ENCODE results near the gene PHOX2A.
"Not testable (repeated sequence)": the region's sequence is repeated elsewhere in the genome, so short reads cannot be mapped to it uniquely, and the experiment has no call there.

Gene PHOX2A

GRCh38 chr11:72208281-72208680 lies 35.7 kb downstream of the PHOX2A start:
- Histone ChIP-seq H3K79me1 (ENCODE audit: low read depth, low read length) (no peaks in the 10 kb centered on the region), H3K9ac (ENCODE audit: low read depth, low read length, poor library complexity) (no peak overlapping the region), H3K4me1 (ENCODE audit: control insufficient read depth in 2 of 2, insufficient read depth in 1 of 2, low read depth in 1 of 2, low read length in 2 of 2) (no peaks in the 10 kb centered on the region), H2BK12ac (ENCODE audit: low read length) (no peak overlapping the region), H3K9me3 (replicated peaks in 1 of 2; ENCODE audit: control insufficient read depth in 2 of 2, insufficient read depth in 1 of 2, low read depth in 1 of 2, low read length in 2 of 2) (peaks cover 0 to 3% of the 10 kb centered on the region in 2 donors), H2AFZ (ENCODE audit: low read length) (no peak overlapping the region), H4K8ac (ENCODE audit: low read depth, low read length) (no peak overlapping the region), H3K23ac (ENCODE audit: low read depth, low read length, poor library complexity) (no peak overlapping the region), H3K14ac (ENCODE audit: low read length) (peak overlapping the region; percentile 23), H3K4me3 (ENCODE audit: low read length in 2 of 2) (no peak overlapping the region), H3K18ac (ENCODE audit: low read length) (no peak overlapping the region), H3K27ac (replicated peaks; ENCODE audit: low read length) (no peak overlapping the region), H2BK120ac (ENCODE audit: low read depth, low read length) (no peak overlapping the region), H3K27me3 (ENCODE audit: control insufficient read depth in 3 of 3, insufficient read depth in 3 of 3, low read depth in 1 of 3, low read length in 3 of 3) (peaks cover 0 to 5% (median 0%) of the 10 kb centered on the region in 3 experiments), H3K4me2 (ENCODE audit: insufficient read depth, low read length, poor library complexity, severe bottlenecking) (no peak overlapping the region), H3K36me3 (replicated peaks in 1 of 2; ENCODE audit: control insufficient read depth in 2 of 2, insufficient read depth in 2 of 2, low read length in 2 of 2) (no peaks in the 10 kb centered on the region), H2BK5ac (ENCODE audit: low read length) (no peak overlapping the region), H2AK5ac (ENCODE audit: low read depth, low read length) (no peak overlapping the region), H3K4ac (ENCODE audit: low read length) (no peak overlapping the region), H4K91ac (ENCODE audit: low read depth, low read length, poor library complexity) (no peak overlapping the region), H2BK15ac (ENCODE audit: low read length) (no peak overlapping the region)
- WGBS, 2 donors (ENCODE audit: extremely low coverage in 2 of 2, insufficient read length in 2 of 2, insufficient replicate concordance in 1 of 2) = no CpG with 5 or more reads among the region's 3 CpGs
- no peak for DNase-seq (ENCODE audit: low spot score)

- no CpG with 5 or more reads among the region's 2 CpGs for WGBS, 2 donors (ENCODE audit: extremely low coverage in 2 of 2, insufficient read length in 2 of 2, insufficient replicate concordance in 1 of 2)
- not testable (repeated sequence) for H3K18ac ChIP-seq (ENCODE audit: low read length); H4K91ac ChIP-seq (ENCODE audit: low read depth, low read length, poor library complexity); H2BK120ac ChIP-seq (ENCODE audit: low read depth, low read length); H3K27ac ChIP-seq (replicated peaks; ENCODE audit: low read length); H3K4me1 ChIP-seq (ENCODE audit: control insufficient read depth in 2 of 2, insufficient read depth in 1 of 2, low read depth in 1 of 2, low read length in 2 of 2); H3K4ac ChIP-seq (ENCODE audit: low read length); H3K4me2 ChIP-seq (ENCODE audit: insufficient read depth, low read length, poor library complexity, severe bottlenecking); DNase-seq (ENCODE audit: low spot score); H3K27me3 ChIP-seq (ENCODE audit: control insufficient read depth in 3 of 3, insufficient read depth in 3 of 3, low read depth in 1 of 3, low read length in 3 of 3); H2AK5ac ChIP-seq (ENCODE audit: low read depth, low read length); H3K9ac ChIP-seq (ENCODE audit: low read depth, low read length, poor library complexity); H3K23ac ChIP-seq (ENCODE audit: low read depth, low read length, poor library complexity); H3K36me3 ChIP-seq (replicated peaks in 1 of 2; ENCODE audit: control insufficient read depth in 2 of 2, insufficient read depth in 2 of 2, low read length in 2 of 2); H3K14ac ChIP-seq (ENCODE audit: low read length); H3K4me3 ChIP-seq (ENCODE audit: low read length in 2 of 2); H2BK15ac ChIP-seq (ENCODE audit: low read length); H3K9me3 ChIP-seq (replicated peaks in 1 of 2; ENCODE audit: control insufficient read depth in 2 of 2, insufficient read depth in 1 of 2, low read depth in 1 of 2, low read length in 2 of 2); H2BK5ac ChIP-seq (ENCODE audit: low read length); H2BK12ac ChIP-seq (ENCODE audit: low read length); H3K79me1 ChIP-seq (ENCODE audit: low read depth, low read length); H4K8ac ChIP-seq (ENCODE audit: low read depth, low read length); H2AFZ ChIP-seq (ENCODE audit: low read length)
These were observed 37.2 kb downstream of the PHOX2A start for GRCh38 chr11:72206794-72207193.

- Histone ChIP-seq H2BK12ac (ENCODE audit: low read length) (no peak overlapping the region), H3K4me1 (ENCODE audit: control insufficient read depth in 2 of 2, insufficient read depth in 1 of 2, low read depth in 1 of 2, low read length in 2 of 2) (no peaks in the 10 kb centered on the region), H3K23ac (ENCODE audit: low read depth, low read length, poor library complexity) (no peak overlapping the region), H4K8ac (ENCODE audit: low read depth, low read length) (no peak overlapping the region), H2BK15ac (ENCODE audit: low read length) (no peak overlapping the region), H2AFZ (ENCODE audit: low read length) (no peak overlapping the region), H3K14ac (ENCODE audit: low read length) (no peak overlapping the region), H3K4ac (ENCODE audit: low read length) (no peak overlapping the region), H2BK5ac (ENCODE audit: low read length) (no peak overlapping the region), H4K91ac (ENCODE audit: low read depth, low read length, poor library complexity) (no peak overlapping the region), H3K27me3 (ENCODE audit: control insufficient read depth in 3 of 3, insufficient read depth in 3 of 3, low read depth in 1 of 3, low read length in 3 of 3) (peaks cover 0 to 5% (median 0%) of the 10 kb centered on the region in 3 experiments), H3K27ac (replicated peaks; ENCODE audit: low read length) (no peak overlapping the region), H2AK5ac (ENCODE audit: low read depth, low read length) (no peak overlapping the region), H3K18ac (ENCODE audit: low read length) (no peak overlapping the region), H3K79me1 (ENCODE audit: low read depth, low read length) (no peaks in the 10 kb centered on the region), H2BK120ac (ENCODE audit: low read depth, low read length) (no peak overlapping the region), H3K36me3 (replicated peaks in 1 of 2; ENCODE audit: control insufficient read depth in 2 of 2, insufficient read depth in 2 of 2, low read length in 2 of 2) (no peaks in the 10 kb centered on the region), H3K4me2 (ENCODE audit: insufficient read depth, low read length, poor library complexity, severe bottlenecking) (no peak overlapping the region), H3K4me3 (ENCODE audit: low read length in 2 of 2) (no peak overlapping the region), H3K9me3 (replicated peaks in 1 of 2; ENCODE audit: control insufficient read depth in 2 of 2, insufficient read depth in 1 of 2, low read depth in 1 of 2, low read length in 2 of 2) (no peaks in the 10 kb centered on the region), H3K9ac (ENCODE audit: low read depth, low read length, poor library complexity) (no peak overlapping the region)
- DNase-seq (ENCODE audit: low spot score) = no peak
These were observed 39.1 kb downstream of the PHOX2A start for GRCh38 chr11:72204886-72205285.

DNA sequence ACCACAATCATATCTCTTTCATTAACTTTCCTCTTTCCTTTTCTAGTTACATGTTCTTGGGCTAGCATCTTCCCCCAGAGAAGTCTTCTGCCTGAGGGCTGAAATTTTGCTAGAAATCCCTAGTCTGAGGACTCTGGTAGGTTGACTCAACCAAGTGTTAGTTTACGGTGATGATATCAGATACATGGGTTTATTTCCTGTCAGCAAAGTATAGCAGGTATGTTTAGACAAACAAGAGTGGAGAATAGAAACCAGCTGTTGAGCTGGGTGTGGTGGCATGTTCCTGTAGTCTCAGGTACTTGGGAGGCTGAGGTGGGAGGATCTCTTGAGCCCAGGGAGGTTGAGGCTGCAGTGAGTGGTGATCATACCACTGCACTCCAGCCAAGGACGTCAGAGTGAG lies 40.8 kb downstream of the PHOX2A start:
- Histone ChIP-seq H3K9ac (ENCODE audit: low read depth, low read length, poor library complexity) (no peak overlapping the region), H3K4me2 (ENCODE audit: insufficient read depth, low read length, poor library complexity, severe bottlenecking) (no peak overlapping the region), H2AK5ac (ENCODE audit: low read depth, low read length) (no peak overlapping the region), H2BK120ac (ENCODE audit: low read depth, low read length) (no peak overlapping the region), H3K4ac (ENCODE audit: low read length) (no peak overlapping the region), H3K23ac (ENCODE audit: low read depth, low read length, poor library complexity) (no peak overlapping the region), H3K27me3 (ENCODE audit: control insufficient read depth in 3 of 3, insufficient read depth in 3 of 3, low read depth in 1 of 3, low read length in 3 of 3) (no peaks in the 10 kb centered on the region), H3K36me3 (replicated peaks in 1 of 2; ENCODE audit: control insufficient read depth in 2 of 2, insufficient read depth in 2 of 2, low read length in 2 of 2) (no peaks in the 10 kb centered on the region), H4K8ac (ENCODE audit: low read depth, low read length) (no peak overlapping the region), H3K14ac (ENCODE audit: low read length) (no peak overlapping the region), H3K27ac (replicated peaks; ENCODE audit: low read length) (no peak overlapping the region), H2BK5ac (ENCODE audit: low read length) (no peak overlapping the region), H2BK15ac (ENCODE audit: low read length) (no peak overlapping the region), H2AFZ (ENCODE audit: low read length) (no peak overlapping the region), H3K4me3 (ENCODE audit: low read length in 2 of 2) (no peak overlapping the region), H3K4me1 (ENCODE audit: control insufficient read depth in 2 of 2, insufficient read depth in 1 of 2, low read depth in 1 of 2, low read length in 2 of 2) (no peaks in the 10 kb centered on the region), H3K9me3 (replicated peaks in 1 of 2; ENCODE audit: control insufficient read depth in 2 of 2, insufficient read depth in 1 of 2, low read depth in 1 of 2, low read length in 2 of 2) (no peaks in the 10 kb centered on the region), H2BK12ac (ENCODE audit: low read length) (no peak overlapping the region), H3K18ac (ENCODE audit: low read length) (no peak overlapping the region), H3K79me1 (ENCODE audit: low read depth, low read length) (peaks cover 2% of the 10 kb centered on the region), H4K91ac (ENCODE audit: low read depth, low read length, poor library complexity) (no peak overlapping the region)
- no peak for DNase-seq (ENCODE audit: low spot score)
- no CpG with 5 or more reads among the region's 2 CpGs for WGBS, 2 donors (ENCODE audit: extremely low coverage in 2 of 2, insufficient read length in 2 of 2, insufficient replicate concordance in 1 of 2)
